H9 (cell line): ENCODE results near the gene HS2ST1. TPM values are rescaled to one million over a fixed set of nuclear protein-coding genes. Genes with fewer than 3 reads are reported as not detected.

Source experiments
- DNase-seq: peaks from one replicate; pipeline ENCODE4 v3.0.0-alpha.2; 2017
- H2AFZ ChIP-seq: one replicate; pipeline ENCODE4 v1.6.1; 2013; ENCODE audit warnings: mild to moderate bottlenecking, low read length, control low read depth, moderate library complexity
- H2AK5ac ChIP-seq: 2 replicates; pipeline ENCODE4 v1.6.1; 2013; ENCODE audit warnings: low read length, control low read depth, mixed read lengths; ENCODE audit not compliant: insufficient read length
- H2BK120ac ChIP-seq: one replicate; pipeline ENCODE4 v1.6.1; 2013; ENCODE audit warnings: low read depth, mild to moderate bottlenecking, low read length, control low read depth, inconsistent platforms; ENCODE audit not compliant: poor library complexity, severe bottlenecking
- H2BK12ac ChIP-seq: 2 replicates; pipeline ENCODE4 v1.6.1; 2013; ENCODE audit warnings: low read length, control low read depth, mixed read lengths, low read depth; ENCODE audit not compliant: insufficient read length
- H2BK15ac ChIP-seq: 2 replicates; pipeline ENCODE4 v1.6.1; 2013; ENCODE audit warnings: low read depth, low read length, control low read depth
- H2BK20ac ChIP-seq: one replicate; pipeline ENCODE4 v1.6.1; 2013; ENCODE audit warnings: low read depth, mild to moderate bottlenecking, low read length, control low read depth, inconsistent platforms; ENCODE audit not compliant: poor library complexity, severe bottlenecking
- H2BK5ac ChIP-seq: 2 replicates; pipeline ENCODE4 v1.6.1; 2013; ENCODE audit warnings: low read length, control low read depth, mixed read lengths; ENCODE audit not compliant: insufficient read length
- H3K14ac ChIP-seq: 2 replicates; pipeline ENCODE4 v1.6.1; 2013; ENCODE audit warnings: low read length, control low read depth; ENCODE audit not compliant: insufficient read depth
- H3K18ac ChIP-seq: 2 replicates; pipeline ENCODE4 v1.6.1; 2013; ENCODE audit warnings: low read depth, mild to moderate bottlenecking, mixed read lengths, low read length, control low read depth; ENCODE audit not compliant: insufficient read length
- H3K23ac ChIP-seq: 2 replicates; pipeline ENCODE4 v1.6.1; 2013; ENCODE audit warnings: low read length, control low read depth, mixed read lengths, low read depth; ENCODE audit not compliant: insufficient read length
- H3K23me2 ChIP-seq: 2 replicates; pipeline ENCODE4 v1.6.1; 2013; ENCODE audit warnings: low read depth, mild to moderate bottlenecking, mixed read lengths, low read length, control low read depth; ENCODE audit not compliant: insufficient read length, poor library complexity, severe bottlenecking
- H3K27ac ChIP-seq: 2 replicates; pipeline ENCODE4 v1.5.1; 2013; ENCODE audit warnings: low read length, control low read depth, mixed read lengths, low read depth; ENCODE audit not compliant: insufficient read length
- H3K27me3 ChIP-seq: 2 replicates; pipeline ENCODE4 v1.6.1; 2013; ENCODE audit warnings: low read length, control low read depth, inconsistent platforms; ENCODE audit not compliant: insufficient read depth
- H3K4ac ChIP-seq: 2 replicates; pipeline ENCODE4 v1.6.1; 2013; ENCODE audit warnings: low read depth, mild to moderate bottlenecking, control low read depth, inconsistent platforms, low read length, moderate library complexity
- H3K4me1 ChIP-seq: 2 replicates; pipeline ENCODE4 v1.6.1; 2013; ENCODE audit warnings: low read length, control low read depth, inconsistent platforms; ENCODE audit not compliant: insufficient read depth
- H3K4me2 ChIP-seq: 2 replicates; pipeline ENCODE4 v1.6.1; 2013; ENCODE audit warnings: low read length, control low read depth, mixed read lengths; ENCODE audit not compliant: insufficient read length, insufficient read depth
- H3K56ac ChIP-seq: 2 replicates; pipeline ENCODE4 v1.6.1; 2013; ENCODE audit warnings: low read depth, mild to moderate bottlenecking, mixed read lengths, low read length, control low read depth; ENCODE audit not compliant: insufficient read length
- H3K79me1 ChIP-seq: 2 replicates; pipeline ENCODE4 v1.6.1; 2013; ENCODE audit warnings: low read depth, mild to moderate bottlenecking, moderate library complexity, low read length, control low read depth, inconsistent platforms; ENCODE audit not compliant: insufficient read depth, poor library complexity, severe bottlenecking
- H3K79me2 ChIP-seq: 2 replicates; pipeline ENCODE4 v1.6.1; 2013; ENCODE audit warnings: low read length, control low read depth, inconsistent platforms; ENCODE audit not compliant: insufficient read depth
- H3K9ac ChIP-seq: 2 replicates; pipeline ENCODE4 v1.6.1; 2013; ENCODE audit warnings: low read length, control low read depth, mixed read lengths; ENCODE audit not compliant: insufficient read length; ENCODE audit errors: extremely low read depth
- H3K9me3 ChIP-seq: one replicate; pipeline ENCODE4 v1.6.1; 2013; ENCODE audit warnings: low read depth, low read length, inconsistent platforms; ENCODE audit not compliant: control insufficient read depth
- H3T11ph ChIP-seq: one replicate; pipeline ENCODE4 v1.6.1; 2013; ENCODE audit warnings: mild to moderate bottlenecking, low read length, control low read depth, inconsistent platforms
- H4K20me1 ChIP-seq: one replicate; pipeline ENCODE4 v1.6.1; 2013; ENCODE audit not compliant: control insufficient read depth, insufficient read length, insufficient read depth
- H4K5ac ChIP-seq: 2 replicates; pipeline ENCODE4 v1.6.1; 2013; ENCODE audit warnings: low read depth, mild to moderate bottlenecking, mixed read lengths, low read length, control low read depth; ENCODE audit not compliant: insufficient read length
- H4K8ac ChIP-seq: replicated peaks from 2 replicates; pipeline ENCODE4 v1.6.1; 2013; ENCODE audit warnings: low read length, control low read depth, mixed read lengths, low read depth; ENCODE audit not compliant: insufficient read length
- H4K91ac ChIP-seq: 2 replicates; pipeline ENCODE4 v1.6.1; 2013; ENCODE audit warnings: low read depth, mild to moderate bottlenecking, moderate library complexity, mixed read lengths, low read length, control low read depth; ENCODE audit not compliant: insufficient read length
- H3K27ac Mint-ChIP-seq, 3 experiments: 2 replicates in 2 of 3; 3 replicates in 1 of 3; pipeline ENCODE4 v1.8.0; 2020 to 2021; ENCODE audit warnings: mixed read lengths in 3 of 3, mild to moderate bottlenecking in 1 of 3, moderate library complexity in 1 of 3
- H3K27me3 Mint-ChIP-seq: 2 replicates; pipeline ENCODE4 v1.8.0; 2021; ENCODE audit warnings: low read depth, mild to moderate bottlenecking, moderate library complexity, mixed read lengths
- H3K36me3 Mint-ChIP-seq, 3 experiments: 2 replicates in 2 of 3; 3 replicates in 1 of 3; pipeline ENCODE4 v1.8.0; 2020 to 2021; ENCODE audit warnings: low read depth in 3 of 3, mixed read lengths in 3 of 3; ENCODE audit not compliant: insufficient read depth in 1 of 3
- H3K4me1 Mint-ChIP-seq, 2 experiments: 2 replicates each; pipeline ENCODE4 v1.8.0; 2020; ENCODE audit warnings: mixed read lengths in 2 of 2
- H3K4me3 Mint-ChIP-seq, 2 experiments: 2 replicates in 1 of 2; 3 replicates in 1 of 2; pipeline ENCODE4 v1.8.0; 2020 to 2021; ENCODE audit warnings: mild to moderate bottlenecking in 2 of 2, mixed read lengths in 2 of 2, moderate library complexity in 1 of 2
- H3K9me3 Mint-ChIP-seq, 2 experiments: 2 replicates in 1 of 2; 3 replicates in 1 of 2; pipeline ENCODE4 v1.8.0; 2020; ENCODE audit warnings: mild to moderate bottlenecking in 2 of 2, mixed read lengths in 2 of 2, moderate library complexity in 1 of 2
- WGBS: extraction: QIAGEN DNeasy Blood & Tissue Kit; methylation state at CpG from one replicate; pipeline ENCODE4 v1.1.7; 2013; ENCODE audit warnings: missing lambda C conversion rate, low lambda C conversion rate, mixed read lengths; ENCODE audit not compliant: insufficient read length; ENCODE audit errors: extremely low coverage; 5-methylcytosine and 5-hydroxymethylcytosine counted together
- total RNA-seq: library from RNA; stranded (reverse); gene quantifications from 2 replicates; pipeline ENCODE4 v1.2.1, GENCODE V29; 2021
- TF ChIP-seq, protein P1 (sequence below): fragments of 200-600 bp; sonication (generic); conservative IDR thresholded peaks from 3 replicates; pipeline ENCODE4 v1.8.0; 2021; ENCODE audit warnings: antibody characterized with exemption, mild to moderate bottlenecking

The HS2ST1 gene
- total RNA-seq, 1 experiment from 2014 or later: 20.1 TPM

DNA sequence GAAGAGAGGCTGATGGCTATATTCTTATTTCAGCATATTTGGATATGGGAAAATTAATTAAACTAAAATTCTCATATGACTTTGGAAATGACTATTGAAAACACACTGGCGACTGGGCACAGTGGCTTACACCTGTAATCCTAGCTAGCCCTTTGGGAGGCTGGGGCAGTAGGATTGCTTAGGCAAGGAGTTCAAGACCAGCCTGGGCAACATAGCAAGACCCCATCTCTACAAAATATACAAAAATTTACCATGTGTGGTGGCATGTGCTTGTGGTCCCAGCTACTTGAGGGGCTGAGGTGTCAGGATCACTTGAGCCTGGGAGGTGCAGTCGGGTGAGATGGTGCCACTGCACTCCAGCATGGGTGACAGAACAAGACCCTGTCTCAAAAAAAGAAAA lies 26.2 kb downstream of the HS2ST1 start:
- H4K5ac ChIP-seq: no peak overlapping the region
- no peak overlapping the region for H2BK5ac ChIP-seq
- no peak overlapping the region for H3K18ac ChIP-seq
- H3K14ac ChIP-seq: no peak overlapping the region
- no peak overlapping the region for H2AFZ ChIP-seq
- no peaks in the 10 kb centered on the region for H3K23me2 ChIP-seq
- no peak overlapping the region for H3K27ac ChIP-seq
- H2AK5ac ChIP-seq: no peak overlapping the region
- Mint-ChIP-seq H3K27me3 (no peaks in the 10 kb centered on the region), H3K4me1 (peaks cover 21% of the 10 kb centered on the region in 2 experiments), H3K9me3 (no peaks in the 10 kb centered on the region), H3K36me3 (no peaks in the 10 kb centered on the region), H3K4me3 (no peak overlapping the region), H3K27ac (no peak overlapping the region; a peak in 1 of 7 replicates)
- no peaks in the 10 kb centered on the region for H3K27me3 ChIP-seq
- peaks cover 3% of the 10 kb centered on the region for H3K79me1 ChIP-seq
- H3K4me2 ChIP-seq: no peak overlapping the region
- H3K79me2 ChIP-seq: peaks cover 8% of the 10 kb centered on the region; the same call in 1 of the 2 replicates
- DNase-seq: no peak
- H2BK12ac ChIP-seq: no peak overlapping the region
- WGBS: no CpG with 5 or more reads among the region's 2 CpGs
- H3K56ac ChIP-seq: no peak overlapping the region
- H4K91ac ChIP-seq: no peak overlapping the region
- H3T11ph ChIP-seq: no peak overlapping the region
- H4K20me1 ChIP-seq: no peaks in the 10 kb centered on the region
- no peak overlapping the region for H2BK15ac ChIP-seq
- no peak overlapping the region for H4K8ac ChIP-seq
- H2BK20ac ChIP-seq: no peak overlapping the region
- no peak overlapping the region for H3K4ac ChIP-seq
- H3K23ac ChIP-seq: no peak overlapping the region
- no peak overlapping the region for H2BK120ac ChIP-seq
- H3K9me3 ChIP-seq: no peaks in the 10 kb centered on the region
- TF ChIP-seq, protein P1, sequence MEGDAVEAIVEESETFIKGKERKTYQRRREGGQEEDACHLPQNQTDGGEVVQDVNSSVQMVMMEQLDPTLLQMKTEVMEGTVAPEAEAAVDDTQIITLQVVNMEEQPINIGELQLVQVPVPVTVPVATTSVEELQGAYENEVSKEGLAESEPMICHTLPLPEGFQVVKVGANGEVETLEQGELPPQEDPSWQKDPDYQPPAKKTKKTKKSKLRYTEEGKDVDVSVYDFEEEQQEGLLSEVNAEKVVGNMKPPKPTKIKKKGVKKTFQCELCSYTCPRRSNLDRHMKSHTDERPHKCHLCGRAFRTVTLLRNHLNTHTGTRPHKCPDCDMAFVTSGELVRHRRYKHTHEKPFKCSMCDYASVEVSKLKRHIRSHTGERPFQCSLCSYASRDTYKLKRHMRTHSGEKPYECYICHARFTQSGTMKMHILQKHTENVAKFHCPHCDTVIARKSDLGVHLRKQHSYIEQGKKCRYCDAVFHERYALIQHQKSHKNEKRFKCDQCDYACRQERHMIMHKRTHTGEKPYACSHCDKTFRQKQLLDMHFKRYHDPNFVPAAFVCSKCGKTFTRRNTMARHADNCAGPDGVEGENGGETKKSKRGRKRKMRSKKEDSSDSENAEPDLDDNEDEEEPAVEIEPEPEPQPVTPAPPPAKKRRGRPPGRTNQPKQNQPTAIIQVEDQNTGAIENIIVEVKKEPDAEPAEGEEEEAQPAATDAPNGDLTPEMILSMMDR: no peak
- no peaks in the 10 kb centered on the region for H3K4me1 ChIP-seq
- no peak overlapping the region for H3K9ac ChIP-seq
